Glutamatergic neuron (in vitro differentiated cells): ENCODE measurements around the gene TGFBR3. TPM values are rescaled to one million over a fixed set of nuclear protein-coding genes. Genes with fewer than 3 reads are reported as not detected.

ENCODE experiments used
- DNase-seq: peaks from one replicate; pipeline ENCODE4 v3.0.0; 2022
- H3K27ac Mint-ChIP-seq: one replicate; pipeline ENCODE4 v1.8.0; 2020; ENCODE audit warnings: mild to moderate bottlenecking, mixed read lengths, inconsistent platforms; ENCODE audit not compliant: unreplicated experiment
- H3K27me3 Mint-ChIP-seq: one replicate; pipeline ENCODE4 v1.8.0; 2020; ENCODE audit warnings: mild to moderate bottlenecking, moderate library complexity, mixed read lengths, inconsistent platforms; ENCODE audit not compliant: unreplicated experiment
- H3K36me3 Mint-ChIP-seq: one replicate; pipeline ENCODE4 v1.8.0; 2020; ENCODE audit warnings: mild to moderate bottlenecking, mixed read lengths, inconsistent platforms; ENCODE audit not compliant: unreplicated experiment
- H3K4me1 Mint-ChIP-seq: one replicate; pipeline ENCODE4 v1.8.0; 2020; ENCODE audit warnings: mild to moderate bottlenecking, low read depth, mixed read lengths, inconsistent platforms; ENCODE audit not compliant: unreplicated experiment
- H3K4me3 Mint-ChIP-seq: one replicate; pipeline ENCODE4 v1.8.0; 2020; ENCODE audit warnings: mild to moderate bottlenecking, mixed read lengths, inconsistent platforms; ENCODE audit not compliant: unreplicated experiment
- H3K9me3 Mint-ChIP-seq: one replicate; pipeline ENCODE4 v1.8.0; 2020; ENCODE audit warnings: mild to moderate bottlenecking, moderate library complexity, mixed read lengths, inconsistent platforms; ENCODE audit not compliant: unreplicated experiment
- CTCF ChIP-seq: fragments of 200-600 bp; sonication (generic); IDR thresholded peaks from one replicate; pipeline ENCODE4 v1.5.0; 2021; ENCODE audit not compliant: partially characterized antibody, unreplicated experiment
- total RNA-seq: library from RNA; stranded (reverse); fragmentation: NEBNext Ultra II Directional; extraction: Animal tissue kit (Norgen Biotek cat#: 25700); gene quantifications from one replicate; pipeline ENCODE4 v1.2.1, GENCODE V29; 2021; ENCODE audit not compliant: unreplicated experiment

TGFBR3 gene
- total RNA-seq, 1 donor from 2014 or later, result 0.98 TPM

- no peak for DNase-seq
- Mint-ChIP-seq H3K27ac (no peak overlapping the region), H3K36me3 (no peaks in the 10 kb centered on the region), H3K27me3 (no peaks in the 10 kb centered on the region), H3K4me1 (no peaks in the 10 kb centered on the region), H3K4me3 (no peak overlapping the region), H3K9me3 (peaks cover 2% of the 10 kb centered on the region)
- TF ChIP-seq CTCF, result no peak
These were observed 132.1 kb downstream of the TGFBR3 start for GRCh38 chr1:91753878-91754277.

GRCh38 chr1:91752324-91752723 is 133.6 kb downstream of the TGFBR3 start:
- H3K36me3 Mint-ChIP-seq, result peaks cover 7% of the 10 kb centered on the region
- TF ChIP-seq CTCF, result no peak
- no peak overlapping the region for H3K27ac Mint-ChIP-seq
- H3K4me3 Mint-ChIP-seq, result no peak overlapping the region
- no peaks in the 10 kb centered on the region for H3K27me3 Mint-ChIP-seq
- DNase-seq, result no peak
- H3K9me3 Mint-ChIP-seq, result peaks cover 6% of the 10 kb centered on the region
- no peaks in the 10 kb centered on the region for H3K4me1 Mint-ChIP-seq

- Mint-ChIP-seq H3K27me3 (no peaks in the 10 kb centered on the region), H3K27ac (no peak overlapping the region), H3K4me3 (no peak overlapping the region), H3K4me1 (no peaks in the 10 kb centered on the region), H3K9me3 (peaks cover 7% of the 10 kb centered on the region), H3K36me3 (peaks cover 14% of the 10 kb centered on the region)
- TF ChIP-seq CTCF, result no peak
- DNase-seq, result no peak
These were observed 134.7 kb downstream of the TGFBR3 start for GRCh38 chr1:91751275-91751674.

- Mint-ChIP-seq H3K4me1 (no peaks in the 10 kb centered on the region), H3K4me3 (no peak overlapping the region), H3K27ac (no peak overlapping the region), H3K27me3 (no peaks in the 10 kb centered on the region), H3K9me3 (peaks cover 7% of the 10 kb centered on the region), H3K36me3 (peaks cover 17% of the 10 kb centered on the region)
- DNase-seq, result no peak
- TF ChIP-seq CTCF, result no peak
These were observed 135.5 kb downstream of the TGFBR3 start for GRCh38 chr1:91750398-91750996.

GRCh38 chr1:91749788-91750231 is 136.1 kb downstream of the TGFBR3 start:
- peaks cover 17% of the 10 kb centered on the region for H3K36me3 Mint-ChIP-seq

More at GRCh38 chr1:91749788-91750231, 136.1 kb downstream of the TGFBR3 start:
- H3K4me1 Mint-ChIP-seq, result no peaks in the 10 kb centered on the region
- no peak for TF ChIP-seq CTCF
- H3K27me3 Mint-ChIP-seq, result no peaks in the 10 kb centered on the region
- no peak for DNase-seq
- H3K27ac Mint-ChIP-seq, result no peak overlapping the region
- H3K9me3 Mint-ChIP-seq, result peaks cover 7% of the 10 kb centered on the region
- no peak overlapping the region for H3K4me3 Mint-ChIP-seq
